NCI-H2227 (cell line): ENCODE data around the gene GLI3.

Experiments
- DNase-seq: peaks from one replicate; lab custom pipeline; 2025; ENCODE audit not compliant: unreplicated experiment; lab: John Stamatoyannopoulos, UW

The GLI3 gene

GRCh38 chr7:42106562-42106961 lies 130.4 kb downstream of the GLI3 start:
- no peak for DNase-seq

- no peak for DNase-seq
Measured at GRCh38 chr7:42105554-42106358, 131.3 kb downstream of the GLI3 start.

GRCh38 chr7:42104694-42105093 lies 132.3 kb downstream of the GLI3 start:
- DNase-seq: no peak

- DNase-seq: no peak
Measured at GRCh38 chr7:42104231-42104630, 132.8 kb downstream of the GLI3 start.

GRCh38 chr7:42103456-42103855 lies 133.6 kb downstream of the GLI3 start:
- no peak for DNase-seq

- DNase-seq: no peak
Measured at GRCh38 chr7:42103020-42103419, 134.0 kb downstream of the GLI3 start.

- no peak for DNase-seq
Measured at GRCh38 chr7:42102301-42102700, 134.7 kb downstream of the GLI3 start.

- DNase-seq: no peak
Measured at GRCh38 chr7:42100156-42100508, 136.9 kb downstream of the GLI3 start.

GRCh38 chr7:42099470-42100155 lies 137.4 kb downstream of the GLI3 start:
- DNase-seq: no peak

GRCh38 chr7:42099066-42099465 lies 137.9 kb downstream of the GLI3 start:
- no peak for DNase-seq

- DNase-seq: no peak
Measured at GRCh38 chr7:42097752-42098151, 139.3 kb downstream of the GLI3 start.

GRCh38 chr7:42096681-42097561 lies 140.1 kb downstream of the GLI3 start:
- DNase-seq: no peak

GRCh38 chr7:42096268-42096667 lies 140.7 kb downstream of the GLI3 start:
- DNase-seq: no peak

GRCh38 chr7:42095791-42096190 lies 141.2 kb downstream of the GLI3 start:
- no peak for DNase-seq

GRCh38 chr7:42093349-42093905 lies 143.6 kb downstream of the GLI3 start:
- no peak for DNase-seq

- no peak for DNase-seq
Measured at GRCh38 chr7:42091461-42092291, 145.3 kb downstream of the GLI3 start.

GRCh38 chr7:42090806-42091205 lies 146.2 kb downstream of the GLI3 start:
- DNase-seq: no peak

- no peak for DNase-seq
Measured at GRCh38 chr7:42090056-42090455, 147.0 kb downstream of the GLI3 start.

GRCh38 chr7:42087616-42088015 lies 149.4 kb downstream of the GLI3 start:
- no peak for DNase-seq

GRCh38 chr7:42085531-42085930 lies 151.5 kb downstream of the GLI3 start:
- no peak for DNase-seq
